ENCODE data around the gene MFAP3. TPM values are rescaled to one million over a fixed set of nuclear protein-coding genes. Genes with fewer than 3 reads are reported as not detected.

MFAP3 gene
- total and polyA plus RNA-seq, 10 of the 15 experiments (the other 5 are each of a cell fraction or from before 2014, with no cell fraction given), result 2.5 to 22.9 (median 13.4) TPM

GRCh38 chr5:154101184-154101583 lies 62.4 kb downstream of the MFAP3 start (continued):
- TF ChIP-seq EZH2 (IDR thresholded peaks at IDR 0.05; ENCODE audit: borderline replicate concordance, control insufficient read depth, low read depth, low read length), result no peak
- TF ChIP-seq MTA3 (IDR thresholded peaks at IDR 0.05; ENCODE audit: borderline replicate concordance, low read length), result no peak
- TF ChIP-seq TARDBP (IDR thresholded peaks at IDR 0.05; ENCODE audit: borderline replicate concordance), result no peak
- no peak for TF ChIP-seq EGR1 (IDR thresholded peaks at IDR 0.05; ENCODE audit: borderline replicate concordance in 1 of 2, low read depth in 2 of 2, low read length in 2 of 2)
- TF ChIP-seq GABPA (IDR thresholded peaks at IDR 0.05; ENCODE audit: low read depth), result no peak
- no peak for TF ChIP-seq SREBF1 (IDR thresholded peaks at IDR 0.05; ENCODE audit: low read length)
- TF ChIP-seq RCOR1 (conservative IDR thresholded peaks at IDR 0.05; ENCODE audit: low read depth, low read length), result no peak
- TF ChIP-seq RELA (IDR thresholded peaks at IDR 0.05; ENCODE audit: borderline replicate concordance, partially characterized antibody), result no peak

- ChIA-PET POLR2A (interaction anchor here (0.6 kb wide), 1 partner anchor 1772 kb away, joined by 3 read pairs; no protein-coding TSS in a partner anchor), RAD21 (ENCODE audit: unreplicated experiment) (no interaction called here), SMC1A (ENCODE audit: uncharacterized antibody, unreplicated experiment) (no interaction called here), CTCF (interaction anchor here (1.0 kb wide), 1 partner anchor 9 kb away, joined by 3 read pairs; no protein-coding TSS in a partner anchor)
- H3K4me1 ChIP-seq (ENCODE audit: control insufficient read depth, insufficient read depth, low read length), result no peaks in the 10 kb centered on the region
- in situ Hi-C loops (cut with MboI) (no loop called here), intact Hi-C loops (cut with micrococcal nuclease; ENCODE audit: unreplicated experiment) (no loop called here)
- no TSS peak for BruUV-seq (replicated peaks)
- ATAC-seq, result no peak
- DNase-seq (ENCODE audit: low read depth, low spot score), result no peak
- H3K79me2 ChIP-seq (ENCODE audit: control insufficient read depth, insufficient read depth, low read length), result no peaks in the 10 kb centered on the region
- no peaks in the 10 kb centered on the region for H3K36me3 ChIP-seq (ENCODE audit: control insufficient read depth in 2 of 2, insufficient read depth in 2 of 2, low read length in 1 of 2)
- H4K20me1 ChIP-seq (ENCODE audit: control insufficient read depth, insufficient read depth), result no peaks in the 10 kb centered on the region
- no peak overlapping the region for H3K4me2 ChIP-seq (ENCODE audit: control insufficient read depth, insufficient read depth)
- no peak overlapping the region for H3K9ac ChIP-seq (ENCODE audit: control insufficient read depth, insufficient read depth, low read length)
- no peak for FAIRE-seq
- no peak overlapping the region for H3K27ac ChIP-seq (ENCODE audit: control insufficient read depth, insufficient read depth)
- no peak overlapping the region for H2AFZ ChIP-seq (ENCODE audit: control insufficient read depth, low read depth, low read length)
- H3K4me3 ChIP-seq, result no peak overlapping the region
- no peaks in the 10 kb centered on the region for H3K9me3 ChIP-seq (replicated peaks; ENCODE audit: control insufficient read depth, insufficient read depth, low read length)
- H3K27me3 ChIP-seq (replicated peaks in 1 of 2; ENCODE audit: control insufficient read depth in 2 of 2, insufficient read depth in 2 of 2, low read length in 1 of 2), result peaks cover 2 to 4% of the 10 kb centered on the region in 2 experiments; a peak in 3 of 4 replicates
- 56% methylated on average over 4 of the region's 4 CpGs for WGBS (ENCODE audit: insufficient coverage, insufficient replicate concordance, low lambda C conversion rate, missing lambda C conversion rate)
- no peak for TF ChIP-seq E2F4 (IDR thresholded peaks at IDR 0.05; ENCODE audit: low read depth, low read length)
- TF ChIP-seq CBX3 (IDR thresholded peaks at IDR 0.05; ENCODE audit: borderline replicate concordance, low read depth), result no peak
- no peak for TF ChIP-seq IRF3 (IDR thresholded peaks at IDR 0.05)
- no peak for TF ChIP-seq SIN3A (IDR thresholded peaks at IDR 0.05; ENCODE audit: low read depth, low read length)
- TF ChIP-seq CHD1 (IDR thresholded peaks at IDR 0.05; ENCODE audit: low read depth, low read length), result no peak
- TF ChIP-seq NFYA (IDR thresholded peaks at IDR 0.05; ENCODE audit: borderline replicate concordance, low read depth, low read length), result no peak
- no peak for TF ChIP-seq SUZ12 (IDR thresholded peaks at IDR 0.05; ENCODE audit: unreplicated experiment)
- TF ChIP-seq USF2 (IDR thresholded peaks at IDR 0.05; ENCODE audit: borderline replicate concordance, low read depth, low read length), result no peak
- no peak for TF ChIP-seq BMI1 (IDR thresholded peaks at IDR 0.05; ENCODE audit: borderline replicate concordance)
- no peak for TF ChIP-seq SREBF2 (IDR thresholded peaks at IDR 0.05; ENCODE audit: low read length)
- no peak for TF ChIP-seq KDM1A (IDR thresholded peaks at IDR 0.05; ENCODE audit: borderline replicate concordance)
- TF ChIP-seq CEBPB (IDR thresholded peaks at IDR 0.05; ENCODE audit: borderline replicate concordance in 1 of 2, low read depth in 2 of 2, low read length in 2 of 2), result no peak
- no peak for TF ChIP-seq ATF2 (IDR thresholded peaks at IDR 0.05; ENCODE audit: low read length)
- no peak for TF ChIP-seq DPF2 (IDR thresholded peaks at IDR 0.05)
Measured at GRCh38 chr5:154103233-154103632, 64.5 kb downstream of the MFAP3 start.

All from GM12878 (cell line).